T-helper 1 cell (primary cell): ENCODE measurements around the gene ADAMTSL5.

ENCODE experiments used
- DNase-seq, 5 donors: peaks; one replicate each; pipeline ENCODE4 v3.0.0-alpha.2; 2012 to 2020

Gene ADAMTSL5

GRCh38 chr19:1495799-1496713, 16.8 kb downstream of the ADAMTSL5 start:
- no peak for DNase-seq

- no peak for DNase-seq
These were observed 17.6 kb downstream of the ADAMTSL5 start for GRCh38 chr19:1495051-1495798.

GRCh38 chr19:1494115-1494815, 18.6 kb downstream of the ADAMTSL5 start:
- no peak for DNase-seq

- DNase-seq: no peak
These were observed 20.3 kb downstream of the ADAMTSL5 start for GRCh38 chr19:1492474-1493006.

GRCh38 chr19:1491849-1492170, 21.0 kb downstream of the ADAMTSL5 start:
- DNase-seq: no peak

- DNase-seq: no peak
These were observed 21.5 kb downstream of the ADAMTSL5 start, which contains the start of gene REEP6 for GRCh38 chr19:1491114-1491848. TSS of gene REEP6 (plus strand) at chr19:1491181. CDS start at chr19:1491270, 89 bp downstream.

GRCh38 chr19:1490311-1491113, 22.3 kb downstream of the ADAMTSL5 start, which contains the start of gene PCSK4:
TSS of gene PCSK4 (minus strand) at chr19:1490350. CDS start at chr19:1490346, 4 bp downstream.
- DNase-seq: peak; percentile 90 to 99 (median 97)

GRCh38 chr19:1489463-1490310, 23.1 kb downstream of the ADAMTSL5 start:
- no peak for DNase-seq

GRCh38 chr19:1488282-1488601, 24.6 kb downstream of the ADAMTSL5 start:
- DNase-seq: no peak

GRCh38 chr19:1487576-1488281, 25.1 kb downstream of the ADAMTSL5 start:
- DNase-seq: no peak

- no peak for DNase-seq
These were observed 25.9 kb downstream of the ADAMTSL5 start for GRCh38 chr19:1486720-1487575.

- peak in 1 of 5 donors; percentile 9 for DNase-seq
These were observed 28.8 kb downstream of the ADAMTSL5 start for GRCh38 chr19:1483979-1484428.

- peak in 1 of 5 donors; percentile 8 for DNase-seq
These were observed 29.5 kb downstream of the ADAMTSL5 start for GRCh38 chr19:1483131-1483978.

- no peak for DNase-seq
These were observed 30.3 kb downstream of the ADAMTSL5 start for GRCh38 chr19:1482361-1483130.

GRCh38 chr19:1481893-1482360, 30.9 kb downstream of the ADAMTSL5 start:
- no peak for DNase-seq

GRCh38 chr19:1481224-1481892, 31.5 kb downstream of the ADAMTSL5 start:
- DNase-seq: no peak
